CD4-positive, alpha-beta T cell treated with Interferon alpha-2 for 1 hour (primary cell): Measurements from ENCODE around the gene CCDC88C.

Source experiments
- DNase-seq, 2 donors: peaks; one replicate each; pipeline ENCODE4 v3.0.0-alpha.2; 2020 to 2022

The CCDC88C gene

GRCh38 chr14:91397965-91398591, 19.5 kb downstream of the CCDC88C start:
- DNase-seq = no peak

GRCh38 chr14:91396959-91397815, 20.4 kb downstream of the CCDC88C start:
- DNase-seq = peak in 1 of 2 donors; percentile 70

- DNase-seq = no peak
Observed at GRCh38 chr14:91396013-91396660, 21.5 kb downstream of the CCDC88C start.

GRCh38 chr14:91395466-91395865, 22.2 kb downstream of the CCDC88C start:
- no peak for DNase-seq

- no peak for DNase-seq
Observed at GRCh38 chr14:91394105-91395081, 23.2 kb downstream of the CCDC88C start.

GRCh38 chr14:91392623-91393303, 24.9 kb downstream of the CCDC88C start:
- peak in 1 of 2 donors; percentile 54 for DNase-seq

- no peak for DNase-seq
Observed at GRCh38 chr14:91390165-91390778, 27.3 kb downstream of the CCDC88C start.

- DNase-seq = no peak
Observed at GRCh38 chr14:91389150-91389549, 28.5 kb downstream of the CCDC88C start.

GRCh38 chr14:91388551-91388975, 29.1 kb downstream of the CCDC88C start:
- DNase-seq = peak; percentile 37 to 60

GRCh38 chr14:91387951-91388381, 29.7 kb downstream of the CCDC88C start:
- no peak for DNase-seq

GRCh38 chr14:91387169-91387835, 30.3 kb downstream of the CCDC88C start:
- no peak for DNase-seq

- DNase-seq = no peak
Observed at GRCh38 chr14:91385697-91386096, 31.9 kb downstream of the CCDC88C start.

- DNase-seq = no peak
Observed at GRCh38 chr14:91385224-91385623, 32.4 kb downstream of the CCDC88C start.

- no peak for DNase-seq
Observed at GRCh38 chr14:91383439-91383838, 34.2 kb downstream of the CCDC88C start.

GRCh38 chr14:91381801-91382670, 35.6 kb downstream of the CCDC88C start:
- no peak for DNase-seq

- DNase-seq = no peak
Observed at GRCh38 chr14:91380610-91381371, 36.8 kb downstream of the CCDC88C start.

GRCh38 chr14:91380123-91380522, 37.5 kb downstream of the CCDC88C start:
- no peak for DNase-seq

- DNase-seq = no peak
Observed at GRCh38 chr14:91379579-91379932, 38.1 kb downstream of the CCDC88C start.
